K562 (cell line): ENCODE data around the gene ZBTB47. TPM values are rescaled to one million over a fixed set of nuclear protein-coding genes. Genes with fewer than 3 reads are reported as not detected.

ENCODE experiments used
- BRD4 ChIP-seq: fragments of 200-600 bp; sonication (generic); IDR thresholded peaks from 2 replicates; pipeline ENCODE4 v1.6.1; 2017; ENCODE audit warnings: inconsistent platforms
- CBX2 ChIP-seq: fragments of 200-600 bp; sonication (generic); IDR thresholded peaks from one replicate; pipeline ENCODE4 v1.6.1; 2012; ENCODE audit warnings: mild to moderate bottlenecking, low read length, inconsistent platforms; ENCODE audit not compliant: insufficient read depth, poor library complexity, severe bottlenecking
- COPS2 ChIP-seq: fragments of 450-650 bp; conservative IDR thresholded peaks from 2 replicates; pipeline ENCODE4 v1.6.1; 2016; ENCODE audit warnings: mild to moderate bottlenecking, moderate library complexity
- EHMT2 ChIP-seq: fragments of 450-650 bp; IDR thresholded peaks from 2 replicates; pipeline ENCODE4 v1.6.1; 2018; ENCODE audit warnings: antibody characterized with exemption
- ELF2 ChIP-seq: fragments of 250-450 bp; sonication (Bioruptor Pico); IDR thresholded peaks from 2 replicates; pipeline ENCODE4 v1.5.0; 2021; ENCODE audit warnings: mild to moderate bottlenecking
- FOS ChIP-seq: IDR thresholded peaks from 3 replicates; pipeline ENCODE4 v1.6.1; 2011; ENCODE audit not compliant: insufficient read length; ENCODE audit errors: extremely low read depth
- FOXP1 ChIP-seq: sonication (generic); formaldehyde crosslinking; IDR thresholded peaks from 2 replicates; pipeline ENCODE4 v1.8.0; 2022; ENCODE audit warnings: mild to moderate bottlenecking, missing genetic modification reagents
- MTA2 ChIP-seq: fragments of 450-650 bp; IDR thresholded peaks from 2 replicates; pipeline ENCODE4 v1.6.1; 2016; ENCODE audit warnings: low read depth
- NFIC ChIP-seq: fragments of 450-650 bp; IDR thresholded peaks from 2 replicates; pipeline ENCODE4 v1.6.1; 2017; ENCODE audit warnings: mild to moderate bottlenecking, inconsistent platforms
- PTBP1 ChIP-seq: fragments of 200-400 bp; formaldehyde crosslinking; IDR thresholded peaks from 2 replicates; pipeline ENCODE4 v1.6.1; 2017; ENCODE audit warnings: low read depth, low read length
- ZEB2 ChIP-seq: fragments of 450-650 bp; IDR thresholded peaks from 2 replicates; pipeline ENCODE4 v1.6.1; 2016
- polyA plus RNA-seq, 8 experiments: library from polyadenylated mRNA; depleted of rRNA in 4 of 8; stranded (reverse) in 5 of 8; unstranded in 3 of 8; fragments of >200 nt; fragmentation: Nextera tagmentation in 2 of 8; fragmentation: Illumina TruSeq in 1 of 8; extraction: Ambion mirVana in 2 of 8; extraction: Trizol in 1 of 8; gene quantifications; 2 replicates each; pipeline versions ENCODE4 v1.2.1 to v1.2.3, GENCODE V29; 2011 to 2014; ENCODE audit warnings: inconsistent platforms in 1 of 8, missing spikeins in 1 of 8
- total RNA-seq, 7 experiments: library from RNA; depleted of rRNA in 6 of 7; stranded (reverse); fragments of >200 nt in 6 of 7; fragmentation: Illumina TruSeq in 2 of 7; extraction: Trizol in 2 of 7; gene quantifications; 2 replicates each; pipeline versions ENCODE4 v1.2.1 to v1.2.3, GENCODE V29; 2011 to 2021; ENCODE audit warnings: low replicate concordance in 1 of 7
- TF ChIP-seq, protein P1 (sequence below): sonication (generic); formaldehyde crosslinking; IDR thresholded peaks from 2 replicates; pipeline ENCODE4 v1.8.1; 2023; ENCODE audit warnings: mild to moderate bottlenecking, missing genetic modification reagents
- TF ChIP-seq, protein P2 (sequence below): sonication (generic); formaldehyde crosslinking; IDR thresholded peaks from 2 replicates; pipeline ENCODE4 v1.8.0; 2022; ENCODE audit warnings: mild to moderate bottlenecking, missing genetic modification reagents, borderline replicate concordance
- TF ChIP-seq, protein P3 (sequence below): sonication (generic); formaldehyde crosslinking; IDR thresholded peaks from 2 replicates; pipeline ENCODE4 v1.8.0; 2022; ENCODE audit warnings: mild to moderate bottlenecking, missing genetic modification reagents
- TF ChIP-seq, protein P4 (sequence below): sonication (generic); formaldehyde crosslinking; IDR thresholded peaks from 2 replicates; pipeline ENCODE4 v1.8.0; 2022; ENCODE audit warnings: mild to moderate bottlenecking, low read depth, missing genetic modification reagents
- TF ChIP-seq, protein P5 (sequence below): sonication (generic); formaldehyde crosslinking; IDR thresholded peaks from 2 replicates; pipeline ENCODE4 v1.8.0; 2022; ENCODE audit warnings: missing genetic modification reagents, mild to moderate bottlenecking, moderate library complexity, borderline replicate concordance
- TF ChIP-seq, protein P6 (sequence below): sonication (generic); formaldehyde crosslinking; IDR thresholded peaks from 2 replicates; pipeline ENCODE4 v1.9.0; 2022; ENCODE audit warnings: mild to moderate bottlenecking, missing genetic modification reagents

ZBTB47 gene
- total and polyA plus RNA-seq, 9 of the 15 experiments (the other 6 are each of a cell fraction or from before 2014, with no cell fraction given), result 0.11 to 4.6 (median 1.7) TPM; not detected in 1

DNA sequence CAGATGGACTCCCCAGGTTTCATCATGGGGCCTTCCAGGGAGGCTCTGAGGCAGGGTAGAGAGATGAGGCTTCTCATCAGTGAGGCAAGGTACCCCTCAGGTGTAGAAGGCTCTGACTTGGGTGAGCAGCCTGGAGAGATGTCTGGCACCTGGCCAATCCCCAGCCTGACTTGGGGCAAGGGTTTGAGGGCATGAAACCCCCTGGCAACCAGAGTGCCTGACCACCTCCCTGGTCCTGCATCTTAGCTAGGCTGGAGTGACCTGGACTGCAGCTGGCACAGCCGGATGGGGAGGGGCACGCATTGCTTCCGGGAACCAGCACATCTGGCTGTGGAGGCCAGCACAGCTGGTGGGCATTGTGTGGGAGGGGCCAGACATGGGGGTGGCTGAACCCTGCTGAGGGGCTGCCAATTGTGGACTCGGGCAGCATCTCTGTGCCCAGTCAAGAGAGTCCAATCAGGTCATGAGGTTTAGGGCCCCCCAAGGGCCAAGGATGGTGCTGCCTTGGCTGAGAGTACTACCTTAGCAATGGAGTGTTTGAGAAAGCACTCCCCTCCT lies 1.9 kb downstream of the ZBTB47 start (continued):
- TF ChIP-seq, protein P1, sequence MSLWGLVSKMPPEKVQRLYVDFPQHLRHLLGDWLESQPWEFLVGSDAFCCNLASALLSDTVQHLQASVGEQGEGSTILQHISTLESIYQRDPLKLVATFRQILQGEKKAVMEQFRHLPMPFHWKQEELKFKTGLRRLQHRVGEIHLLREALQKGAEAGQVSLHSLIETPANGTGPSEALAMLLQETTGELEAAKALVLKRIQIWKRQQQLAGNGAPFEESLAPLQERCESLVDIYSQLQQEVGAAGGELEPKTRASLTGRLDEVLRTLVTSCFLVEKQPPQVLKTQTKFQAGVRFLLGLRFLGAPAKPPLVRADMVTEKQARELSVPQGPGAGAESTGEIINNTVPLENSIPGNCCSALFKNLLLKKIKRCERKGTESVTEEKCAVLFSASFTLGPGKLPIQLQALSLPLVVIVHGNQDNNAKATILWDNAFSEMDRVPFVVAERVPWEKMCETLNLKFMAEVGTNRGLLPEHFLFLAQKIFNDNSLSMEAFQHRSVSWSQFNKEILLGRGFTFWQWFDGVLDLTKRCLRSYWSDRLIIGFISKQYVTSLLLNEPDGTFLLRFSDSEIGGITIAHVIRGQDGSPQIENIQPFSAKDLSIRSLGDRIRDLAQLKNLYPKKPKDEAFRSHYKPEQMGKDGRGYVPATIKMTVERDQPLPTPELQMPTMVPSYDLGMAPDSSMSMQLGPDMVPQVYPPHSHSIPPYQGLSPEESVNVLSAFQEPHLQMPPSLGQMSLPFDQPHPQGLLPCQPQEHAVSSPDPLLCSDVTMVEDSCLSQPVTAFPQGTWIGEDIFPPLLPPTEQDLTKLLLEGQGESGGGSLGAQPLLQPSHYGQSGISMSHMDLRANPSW, result no peak
- TF ChIP-seq ZEB2 (no peak), CBX2 (no peak), NFIC (peak; percentile 94), PTBP1 (no peak), ELF2 (CRISPR knock-in tag) (no peak), BRD4 (no peak), EHMT2 (no peak), FOS (no peak), FOXP1 (CRISPR knock-in tag) (0 out of 2 replicates have a peak, but pooled peaks have one; percentile 53), COPS2 (no peak), MTA2 (no peak)
- TF ChIP-seq, protein P2, sequence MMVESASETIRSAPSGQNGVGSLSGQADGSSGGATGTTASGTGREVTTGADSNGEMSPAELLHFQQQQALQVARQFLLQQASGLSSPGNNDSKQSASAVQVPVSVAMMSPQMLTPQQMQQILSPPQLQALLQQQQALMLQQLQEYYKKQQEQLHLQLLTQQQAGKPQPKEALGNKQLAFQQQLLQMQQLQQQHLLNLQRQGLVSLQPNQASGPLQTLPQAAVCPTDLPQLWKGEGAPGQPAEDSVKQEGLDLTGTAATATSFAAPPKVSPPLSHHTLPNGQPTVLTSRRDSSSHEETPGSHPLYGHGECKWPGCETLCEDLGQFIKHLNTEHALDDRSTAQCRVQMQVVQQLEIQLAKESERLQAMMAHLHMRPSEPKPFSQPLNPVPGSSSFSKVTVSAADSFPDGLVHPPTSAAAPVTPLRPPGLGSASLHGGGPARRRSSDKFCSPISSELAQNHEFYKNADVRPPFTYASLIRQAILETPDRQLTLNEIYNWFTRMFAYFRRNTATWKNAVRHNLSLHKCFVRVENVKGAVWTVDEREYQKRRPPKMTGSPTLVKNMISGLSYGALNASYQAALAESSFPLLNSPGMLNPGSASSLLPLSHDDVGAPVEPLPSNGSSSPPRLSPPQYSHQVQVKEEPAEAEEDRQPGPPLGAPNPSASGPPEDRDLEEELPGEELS (CRISPR knock-in tag), result 0 out of 2 replicates have a peak, but pooled peaks have one; percentile 47
- TF ChIP-seq, protein P3, sequence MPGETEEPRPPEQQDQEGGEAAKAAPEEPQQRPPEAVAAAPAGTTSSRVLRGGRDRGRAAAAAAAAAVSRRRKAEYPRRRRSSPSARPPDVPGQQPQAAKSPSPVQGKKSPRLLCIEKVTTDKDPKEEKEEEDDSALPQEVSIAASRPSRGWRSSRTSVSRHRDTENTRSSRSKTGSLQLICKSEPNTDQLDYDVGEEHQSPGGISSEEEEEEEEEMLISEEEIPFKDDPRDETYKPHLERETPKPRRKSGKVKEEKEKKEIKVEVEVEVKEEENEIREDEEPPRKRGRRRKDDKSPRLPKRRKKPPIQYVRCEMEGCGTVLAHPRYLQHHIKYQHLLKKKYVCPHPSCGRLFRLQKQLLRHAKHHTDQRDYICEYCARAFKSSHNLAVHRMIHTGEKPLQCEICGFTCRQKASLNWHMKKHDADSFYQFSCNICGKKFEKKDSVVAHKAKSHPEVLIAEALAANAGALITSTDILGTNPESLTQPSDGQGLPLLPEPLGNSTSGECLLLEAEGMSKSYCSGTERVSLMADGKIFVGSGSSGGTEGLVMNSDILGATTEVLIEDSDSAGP (CRISPR knock-in tag), result 0 out of 2 replicates have a peak, but pooled peaks have one; percentile 44
- TF ChIP-seq, protein P4, sequence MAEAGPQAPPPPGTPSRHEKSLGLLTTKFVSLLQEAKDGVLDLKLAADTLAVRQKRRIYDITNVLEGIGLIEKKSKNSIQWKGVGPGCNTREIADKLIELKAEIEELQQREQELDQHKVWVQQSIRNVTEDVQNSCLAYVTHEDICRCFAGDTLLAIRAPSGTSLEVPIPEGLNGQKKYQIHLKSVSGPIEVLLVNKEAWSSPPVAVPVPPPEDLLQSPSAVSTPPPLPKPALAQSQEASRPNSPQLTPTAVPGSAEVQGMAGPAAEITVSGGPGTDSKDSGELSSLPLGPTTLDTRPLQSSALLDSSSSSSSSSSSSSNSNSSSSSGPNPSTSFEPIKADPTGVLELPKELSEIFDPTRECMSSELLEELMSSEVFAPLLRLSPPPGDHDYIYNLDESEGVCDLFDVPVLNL (CRISPR knock-in tag), result 0 out of 2 replicates have a peak, but pooled peaks have one; percentile 21
- TF ChIP-seq, protein P5, sequence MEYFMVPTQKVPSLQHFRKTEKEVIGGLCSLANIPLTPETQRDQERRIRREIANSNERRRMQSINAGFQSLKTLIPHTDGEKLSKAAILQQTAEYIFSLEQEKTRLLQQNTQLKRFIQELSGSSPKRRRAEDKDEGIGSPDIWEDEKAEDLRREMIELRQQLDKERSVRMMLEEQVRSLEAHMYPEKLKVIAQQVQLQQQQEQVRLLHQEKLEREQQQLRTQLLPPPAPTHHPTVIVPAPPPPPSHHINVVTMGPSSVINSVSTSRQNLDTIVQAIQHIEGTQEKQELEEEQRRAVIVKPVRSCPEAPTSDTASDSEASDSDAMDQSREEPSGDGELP, result peak; percentile 39; the same call in 1 of the 2 replicates
- TF ChIP-seq, protein P6, sequence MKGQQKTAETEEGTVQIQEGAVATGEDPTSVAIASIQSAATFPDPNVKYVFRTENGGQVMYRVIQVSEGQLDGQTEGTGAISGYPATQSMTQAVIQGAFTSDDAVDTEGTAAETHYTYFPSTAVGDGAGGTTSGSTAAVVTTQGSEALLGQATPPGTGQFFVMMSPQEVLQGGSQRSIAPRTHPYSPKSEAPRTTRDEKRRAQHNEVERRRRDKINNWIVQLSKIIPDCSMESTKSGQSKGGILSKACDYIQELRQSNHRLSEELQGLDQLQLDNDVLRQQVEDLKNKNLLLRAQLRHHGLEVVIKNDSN (CRISPR knock-in tag), result peak; percentile 13; the same call in 1 of the 2 replicates
